Omental fat pad (tissue), 4 donors: ENCODE results near the gene TRIM14. TPM values are rescaled to one million over a fixed set of nuclear protein-coding genes. Genes with fewer than 3 reads are reported as not detected.
"Not testable (repeated sequence)": the region's sequence is repeated elsewhere in the genome, so short reads cannot be mapped to it uniquely, and the experiment has no call there.

Experiments used
- ATAC-seq: fragments of 150-250 bp; one replicate; pipeline ENCODE4 v1.9.1; 2016; ENCODE audit warnings: mild to moderate bottlenecking, moderate library complexity; ENCODE audit not compliant: low FRiP score
- DNase-seq: peaks from one replicate; pipeline ENCODE4 v3.0.0-alpha.2; 2019; ENCODE audit warnings: low spot score
- total RNA-seq, 4 donors: library from RNA; depleted of rRNA; stranded (reverse); fragments of >200 nt; gene quantifications; one replicate each; pipeline ENCODE4 v1.1.0, GENCODE V29; 2016
- TF ChIP-seq, protein P1 (sequence below), 3 donors: fragments of 450-650 bp; IDR thresholded peaks; one replicate each; pipeline ENCODE4 v1.5.1; 2016 to 2017; ENCODE audit warnings: antibody characterized with exemption in 3 of 3, mild to moderate bottlenecking in 3 of 3, moderate library complexity in 2 of 3

TRIM14 gene
- total RNA-seq, 4 donors from 2014 or later, result 11.7 to 25.4 (median 17.0) TPM

GRCh38 chr9:98124637-98125426 is 5.8 kb upstream of the TRIM14 start:
- ATAC-seq (no peak), DNase-seq (no peak)
- TF ChIP-seq, protein P1, sequence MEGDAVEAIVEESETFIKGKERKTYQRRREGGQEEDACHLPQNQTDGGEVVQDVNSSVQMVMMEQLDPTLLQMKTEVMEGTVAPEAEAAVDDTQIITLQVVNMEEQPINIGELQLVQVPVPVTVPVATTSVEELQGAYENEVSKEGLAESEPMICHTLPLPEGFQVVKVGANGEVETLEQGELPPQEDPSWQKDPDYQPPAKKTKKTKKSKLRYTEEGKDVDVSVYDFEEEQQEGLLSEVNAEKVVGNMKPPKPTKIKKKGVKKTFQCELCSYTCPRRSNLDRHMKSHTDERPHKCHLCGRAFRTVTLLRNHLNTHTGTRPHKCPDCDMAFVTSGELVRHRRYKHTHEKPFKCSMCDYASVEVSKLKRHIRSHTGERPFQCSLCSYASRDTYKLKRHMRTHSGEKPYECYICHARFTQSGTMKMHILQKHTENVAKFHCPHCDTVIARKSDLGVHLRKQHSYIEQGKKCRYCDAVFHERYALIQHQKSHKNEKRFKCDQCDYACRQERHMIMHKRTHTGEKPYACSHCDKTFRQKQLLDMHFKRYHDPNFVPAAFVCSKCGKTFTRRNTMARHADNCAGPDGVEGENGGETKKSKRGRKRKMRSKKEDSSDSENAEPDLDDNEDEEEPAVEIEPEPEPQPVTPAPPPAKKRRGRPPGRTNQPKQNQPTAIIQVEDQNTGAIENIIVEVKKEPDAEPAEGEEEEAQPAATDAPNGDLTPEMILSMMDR (IDR thresholded peaks at IDR 0.05), result no peak

- not testable (repeated sequence) for ATAC-seq, DNase-seq
Observed at GRCh38 chr9:98124091-98124490, 5.1 kb upstream of the TRIM14 start.

- no peak for ATAC-seq
Observed at GRCh38 chr9:98121058-98121457, 2.0 kb upstream of the TRIM14 start.

GRCh38 chr9:98120476-98120875 is 1.5 kb upstream of the TRIM14 start:
- DNase-seq (no peak), ATAC-seq (no peak)
- TF ChIP-seq, protein P1 (IDR thresholded peaks at IDR 0.05), result no peak

More at GRCh38 chr9:98121058-98121457, 2.0 kb upstream of the TRIM14 start:
- TF ChIP-seq, protein P1 (IDR thresholded peaks at IDR 0.05), result no peak
- no peak for DNase-seq

GRCh38 chr9:98117984-98118639 is 910 bp downstream of the TRIM14 start:
- DNase-seq (no peak), ATAC-seq (peak; percentile 21)
- TF ChIP-seq, protein P1 (IDR thresholded peaks at IDR 0.05), result no peak

GRCh38 chr9:98117097-98117496 is 1.9 kb downstream of the TRIM14 start:
- not testable (repeated sequence) for DNase-seq, ATAC-seq

DNA sequence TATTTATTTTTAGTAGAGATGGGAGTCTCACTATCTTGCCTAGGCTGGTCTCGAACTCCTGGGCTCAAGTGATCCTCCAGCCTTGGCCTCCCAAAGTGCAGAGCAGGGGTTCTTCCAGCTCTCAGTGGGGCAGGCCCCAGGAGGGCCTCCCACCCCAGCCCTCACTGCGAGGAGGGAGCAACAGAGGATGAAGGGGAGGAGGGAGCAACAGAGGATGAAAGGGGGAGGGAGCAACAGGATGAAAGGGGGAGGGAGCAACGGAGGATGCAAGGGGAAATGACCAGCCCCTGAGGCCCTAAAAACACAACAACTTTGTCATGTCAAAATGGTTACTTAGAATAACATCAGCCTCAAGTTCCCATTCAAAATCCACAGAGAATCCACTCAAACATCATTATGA is 10.0 kb downstream of the TRIM14 start:
- TF ChIP-seq, protein P1 (IDR thresholded peaks at IDR 0.05), result no peak
- ATAC-seq, result no peak
- DNase-seq, result no peak

DNA sequence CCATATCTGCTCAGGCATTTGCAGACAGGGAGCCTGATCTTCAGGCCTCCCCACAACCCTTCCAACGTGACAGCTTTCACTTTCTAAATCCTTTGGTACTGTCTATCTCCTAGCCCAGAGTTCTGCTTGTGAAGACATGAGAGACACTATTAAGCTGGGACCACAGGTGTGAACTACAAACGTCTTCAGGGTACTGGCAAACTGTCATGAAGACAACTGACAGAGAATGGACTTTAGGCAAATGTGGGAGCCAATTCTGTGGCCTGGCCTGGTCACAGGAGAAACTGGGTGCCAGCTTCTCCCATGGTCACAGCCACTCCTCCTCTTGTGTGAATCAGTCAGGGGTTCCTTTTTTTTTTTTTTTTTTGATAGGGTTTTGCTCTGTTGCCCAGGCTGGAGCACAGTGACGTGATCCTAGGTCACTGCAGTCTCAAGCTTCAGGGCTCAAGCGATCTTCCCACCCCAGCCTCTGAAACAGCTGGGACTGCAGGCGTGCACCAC is 10.4 kb downstream of the TRIM14 start:
- TF ChIP-seq, protein P1 (IDR thresholded peaks at IDR 0.05), result no peak
- DNase-seq, result no peak
- ATAC-seq, result no peak
